H1 (cell line): ENCODE data around the gene POLG. TPM values are rescaled to one million over a fixed set of nuclear protein-coding genes. Genes with fewer than 3 reads are reported as not detected.

Experiments
- CTCF ChIA-PET: fragments of 300-600 bp; sonication (Branson Sonifier 250); formaldehyde crosslinking; loops from one replicate; lab custom pipeline; 2021; ENCODE audit not compliant: partially characterized antibody; lab: Charles Lee
- POLR2A ChIA-PET: fragments of 300-600 bp; sonication (Branson Sonifier 250); formaldehyde crosslinking; loops from one replicate; lab custom pipeline; 2021; ENCODE audit warnings: inconsistent platforms; ENCODE audit not compliant: partially characterized antibody; lab: Charles Lee
- DNase-seq, 2 experiments: peaks; one replicate each; pipeline versions ENCODE4 v3.0.0 to v3.0.0-alpha.2; 2010 to 2022; ENCODE audit warnings: low spot score in 2 of 2, low read depth in 1 of 2, mixed read lengths in 1 of 2
- FAIRE-seq: peaks from 2 replicates; lab custom pipeline; 2011; peaks lifted over from hg19 to GRCh38; lab: Jason Lieb, UNC
- H2AFZ ChIP-seq: 2 replicates; pipeline ENCODE4 v1.8.1; 2012; ENCODE audit warnings: low read length, inconsistent platforms
- H2AK5ac ChIP-seq: 2 replicates; pipeline ENCODE4 v1.6.1; 2013; ENCODE audit warnings: low read depth, low read length
- H2BK120ac ChIP-seq: replicated peaks from 2 replicates; pipeline ENCODE3; 2013; ENCODE audit warnings: low read depth, low read length, inconsistent platforms
- H2BK12ac ChIP-seq: 2 replicates; pipeline ENCODE4 v1.6.1; 2013; ENCODE audit warnings: low read depth, low read length
- H2BK15ac ChIP-seq: 2 replicates; pipeline ENCODE4 v1.6.1; 2013; ENCODE audit warnings: low read length
- H2BK20ac ChIP-seq: 2 replicates; pipeline ENCODE4 v1.6.1; 2013; ENCODE audit warnings: low read length
- H2BK5ac ChIP-seq: 2 replicates; pipeline ENCODE4 v1.6.1; 2013; ENCODE audit warnings: low read depth, low read length
- H3K14ac ChIP-seq: 2 replicates; pipeline ENCODE4 v1.6.1; 2013; ENCODE audit warnings: inconsistent platforms; ENCODE audit not compliant: insufficient read length
- H3K18ac ChIP-seq: 2 replicates; pipeline ENCODE4 v1.6.1; 2013; ENCODE audit warnings: low read length; ENCODE audit errors: extremely low read depth
- H3K23ac ChIP-seq: 2 replicates; pipeline ENCODE4 v1.6.1; 2013; ENCODE audit warnings: inconsistent platforms; ENCODE audit not compliant: insufficient read length
- H3K23me2 ChIP-seq: 2 replicates; pipeline ENCODE4 v1.6.1; 2013; ENCODE audit warnings: low read depth, low read length
- H3K27ac ChIP-seq: 2 replicates; pipeline ENCODE4 v1.6.1; 2011; ENCODE audit warnings: low read depth, low read length, inconsistent platforms
- H3K27me3 ChIP-seq, 4 experiments: replicated peaks in 1 of 4; 1 replicate in 1 of 4; 2 replicates in 3 of 4; pipeline versions ENCODE4 v1.6.1 to v1.8.1; 2011 to 2013; ENCODE audit warnings: low read length in 3 of 4, mild to moderate bottlenecking in 3 of 4, inconsistent platforms in 2 of 4, mixed read lengths in 2 of 4, moderate library complexity in 1 of 4; ENCODE audit not compliant: control insufficient read depth in 3 of 4, insufficient read depth in 3 of 4; ENCODE audit errors: extremely low read depth in 1 of 4
- H3K36me3 ChIP-seq, 4 experiments: 2 replicates each; pipeline versions ENCODE4 v1.6.1 to v1.8.1; 2011 to 2013; ENCODE audit warnings: mild to moderate bottlenecking in 4 of 4, low read length in 3 of 4, moderate library complexity in 2 of 4, control low read depth in 1 of 4, inconsistent platforms in 1 of 4; ENCODE audit not compliant: insufficient read depth in 4 of 4, control insufficient read depth in 2 of 4
- H3K4ac ChIP-seq: replicated peaks from 2 replicates; pipeline ENCODE3; 2013; ENCODE audit warnings: low read length, low read depth, mixed read lengths, inconsistent platforms; ENCODE audit not compliant: insufficient read length
- H3K4me1 ChIP-seq, 4 experiments: replicated peaks in 1 of 4; 1 replicate in 1 of 4; 2 replicates in 3 of 4; pipeline versions ENCODE4 v1.6.1 to v1.8.1; 2011 to 2013; ENCODE audit warnings: low read length in 3 of 4, inconsistent platforms in 2 of 4, mixed read lengths in 1 of 4; ENCODE audit not compliant: insufficient read depth in 4 of 4, control insufficient read depth in 3 of 4
- H3K4me2 ChIP-seq, 2 experiments: 2 replicates each; pipeline versions ENCODE4 v1.6.1 to v1.8.1; 2011 to 2013; ENCODE audit warnings: low read depth in 2 of 2, low read length in 2 of 2, control low read depth in 1 of 2, inconsistent platforms in 1 of 2, mild to moderate bottlenecking in 1 of 2; ENCODE audit not compliant: insufficient read depth in 1 of 2
- H3K4me3 ChIP-seq, 4 experiments: fragments of 200-600, 300-600 bp in 1 of 4; sonication (generic), shearing (Covaris generic), sonication (Bioruptor Twin) in 1 of 4; 2 replicates each; pipeline versions ENCODE4 v1.5.1 to v1.8.1; 2011 to 2016; ENCODE audit warnings: low read length in 4 of 4, low read depth in 3 of 4, control low read depth in 2 of 4, inconsistent platforms in 2 of 4, mild to moderate bottlenecking in 2 of 4, mixed read lengths in 1 of 4, moderate library complexity in 1 of 4; ENCODE audit not compliant: insufficient read depth in 2 of 4; ENCODE audit errors: extremely low read depth in 1 of 4
- H3K56ac ChIP-seq: replicated peaks from 2 replicates; pipeline ENCODE3; 2013; ENCODE audit warnings: low read depth, mild to moderate bottlenecking, mixed read lengths, low read length, inconsistent platforms; ENCODE audit not compliant: insufficient read length
- H3K79me1 ChIP-seq: 2 replicates; pipeline ENCODE4 v1.6.1; 2013; ENCODE audit warnings: low read depth, low read length, control low read depth
- H3K79me2 ChIP-seq, 2 experiments: 2 replicates each; pipeline versions ENCODE4 v1.6.1 to v1.8.1; 2012 to 2013; ENCODE audit warnings: low read length in 2 of 2, mild to moderate bottlenecking in 2 of 2, inconsistent platforms in 1 of 2; ENCODE audit not compliant: insufficient read depth in 2 of 2, control insufficient read depth in 1 of 2
- H3K9ac ChIP-seq, 4 experiments: replicated peaks in 1 of 4; 1 replicate in 1 of 4; 2 replicates in 3 of 4; pipeline versions ENCODE4 v1.6.1 to v1.8.1; 2011 to 2013; ENCODE audit warnings: low read depth in 3 of 4, low read length in 3 of 4, control low read depth in 2 of 4, mild to moderate bottlenecking in 2 of 4, moderate library complexity in 2 of 4, inconsistent platforms in 1 of 4; ENCODE audit errors: extremely low read depth in 1 of 4
- H3K9me3 ChIP-seq, 2 experiments: 2 replicates each; pipeline versions ENCODE4 v1.6.1 to v1.8.1; 2012 to 2013; ENCODE audit warnings: mild to moderate bottlenecking in 2 of 2, moderate library complexity in 2 of 2, control low read depth in 1 of 2, inconsistent platforms in 1 of 2, low read depth in 1 of 2, low read length in 1 of 2, mixed read lengths in 1 of 2; ENCODE audit not compliant: insufficient read depth in 2 of 2
- H4K20me1 ChIP-seq, 2 experiments: replicated peaks in 1 of 2; 2 replicates each; pipeline versions ENCODE3 to v1.8.1; 2011 to 2013; ENCODE audit warnings: inconsistent platforms in 2 of 2, low read length in 2 of 2, mild to moderate bottlenecking in 1 of 2; ENCODE audit not compliant: insufficient read depth in 2 of 2, control insufficient read depth in 1 of 2
- H4K5ac ChIP-seq: 2 replicates; pipeline ENCODE4 v1.6.1; 2013; ENCODE audit warnings: low read length, low read depth, mixed read lengths, inconsistent platforms; ENCODE audit not compliant: insufficient read length
- H4K8ac ChIP-seq: 2 replicates; pipeline ENCODE4 v1.8.0; 2013; ENCODE audit warnings: mild to moderate bottlenecking, moderate library complexity, low read length, inconsistent platforms; ENCODE audit not compliant: insufficient read depth; ENCODE audit errors: extremely low read depth
- H4K91ac ChIP-seq: replicated peaks from 2 replicates; pipeline ENCODE3; 2013; ENCODE audit warnings: low read length, mixed read lengths, inconsistent platforms; ENCODE audit not compliant: insufficient read length
- BCL11A ChIP-seq, 2 experiments: IDR thresholded peaks; one replicate each; pipeline ENCODE4 v1.6.1; 2011; ENCODE audit warnings: low read depth in 2 of 2, low read length in 2 of 2, mild to moderate bottlenecking in 2 of 2
- EGR1 ChIP-seq: IDR thresholded peaks from 2 replicates; pipeline ENCODE4 v1.6.1; 2011; ENCODE audit warnings: low read depth, low read length, borderline replicate concordance
- HDAC2 ChIP-seq, 2 experiments: fragments of 300-600 bp in 1 of 2; sonication (generic) in 1 of 2; IDR thresholded peaks; 2 replicates each; pipeline ENCODE4 v1.6.1; 2011 to 2012; ENCODE audit warnings: low read depth in 2 of 2, low read length in 2 of 2, mild to moderate bottlenecking in 2 of 2, moderate library complexity in 2 of 2, borderline replicate concordance in 1 of 2, inconsistent platforms in 1 of 2
- SAP30 ChIP-seq: fragments of 300-600 bp; sonication (generic); IDR thresholded peaks from 2 replicates; pipeline ENCODE4 v1.7.1; 2012; ENCODE audit warnings: low read length, moderate library complexity, mild to moderate bottlenecking, inconsistent platforms; ENCODE audit not compliant: insufficient read depth, insufficient replicate concordance
- SIN3A ChIP-seq, 2 experiments: IDR thresholded peaks in 1 of 2; conservative IDR thresholded peaks in 1 of 2; 2 replicates each; pipeline ENCODE4 v1.6.1; 2011 to 2012; ENCODE audit warnings: low read length in 2 of 2, improper control_type of control experiment in 1 of 2, low read depth in 1 of 2, mild to moderate bottlenecking in 1 of 2
- TCF12 ChIP-seq: IDR thresholded peaks from 2 replicates; pipeline ENCODE4 v1.6.1; 2011; ENCODE audit warnings: low read depth, mild to moderate bottlenecking, low read length
- WGBS, 2 experiments: shearing (Covaris generic) in 1 of 2; methylation state at CpG; one replicate each; pipeline versions ENCODE4 v1.1.6 to v1.1.7; 2013 to 2015; ENCODE audit warnings: low lambda C conversion rate in 2 of 2, mixed read lengths in 2 of 2, inconsistent platforms in 1 of 2, low coverage in 1 of 2, missing lambda C conversion rate in 1 of 2; ENCODE audit not compliant: insufficient replicate concordance in 2 of 2, insufficient coverage in 1 of 2, insufficient read length in 1 of 2; ENCODE audit errors: extremely low coverage in 1 of 2, missing lambda C conversion rate in 1 of 2; 5-methylcytosine and 5-hydroxymethylcytosine counted together
- polyA plus RNA-seq, 7 experiments: library from polyadenylated mRNA; depleted of rRNA in 3 of 7; stranded (reverse) in 5 of 7; unstranded in 2 of 7; fragments of >200 nt in 5 of 7; fragments of 200-250 nt in 2 of 7; gene quantifications; 1 replicate in 5 of 7; 2 replicates in 1 of 7; 4 replicates in 1 of 7; pipeline versions ENCODE4 v1.2.1 to v1.2.3, GENCODE V29; 2011 to 2013; ENCODE audit warnings: missing spikeins in 2 of 7, mixed read lengths in 2 of 7
- total RNA-seq: library from RNA; stranded (reverse); fragmentation: NEBNext Ultra II Directional; extraction: Animal tissue kit (Norgen Biotek cat#: 25700); gene quantifications from 2 replicates; pipeline ENCODE4 v1.2.1, GENCODE V29; 2021

The POLG gene
- total and polyA plus RNA-seq, 2 of the 8 experiments (the other 6 are each of a cell fraction or from before 2014, with no cell fraction given): 14.8 to 52.3 TPM

GRCh38 chr15:89349206-89349558 lies 14.6 kb upstream of the POLG start:
- Histone ChIP-seq H3K79me2 (no peaks in the 10 kb centered on the region), H3K27me3 (peaks cover 0 to 8% (median 4%) of the 10 kb centered on the region in 4 experiments; a peak in 3 of 7 replicates), H3K4me3 (no peak overlapping the region), H3K36me3 (no peaks in the 10 kb centered on the region), H4K5ac (no peak overlapping the region), H3K14ac (no peak overlapping the region), H3K23me2 (0 out of 2 replicates have a peak, but pooled peaks cover 2% of the 10 kb centered on the region), H3K23ac (no peak overlapping the region), H2BK12ac (no peak overlapping the region), H2AK5ac (no peak overlapping the region), H4K91ac (no peak overlapping the region), H3K9me3 (no peaks in the 10 kb centered on the region), H3K9ac (no peak overlapping the region), H2BK15ac (no peak overlapping the region), H2BK20ac (no peak overlapping the region), H3K4ac (no peak overlapping the region), H3K18ac (no peak overlapping the region), H4K20me1 (no peaks in the 10 kb centered on the region), H3K79me1 (no peaks in the 10 kb centered on the region), H2BK120ac (no peak overlapping the region), H3K56ac (no peak overlapping the region), H3K27ac (no peak overlapping the region), H3K4me1 (peaks cover 0 to 10% (median 6%) of the 10 kb centered on the region in 4 experiments; a peak in 5 of 7 replicates), H2BK5ac (no peak overlapping the region), H2AFZ (no peak overlapping the region), H4K8ac (no peak overlapping the region), H3K4me2 (no peak overlapping the region)
- POLR2A ChIA-PET: interaction anchor here (1.2 kb wide), 1 partner anchor 14 kb away, joined by 3 read pairs; the partner anchor contains the start of gene POLG
- WGBS, 2 experiments: 89% methylated on average over 5 of the region's 5 CpGs; no CpG with 5 or more reads in 1 of the 2 experiments
- TF ChIP-seq HDAC2 (IDR thresholded peaks at IDR 0.05; ENCODE audit: borderline replicate concordance in 1 of 2, low read depth in 2 of 2, low read length in 2 of 2) (no peak), TCF12 (no peak), EGR1 (no peak), SAP30 (no peak), SIN3A (conservative IDR thresholded peaks at IDR 0.05 in 1 of 2, IDR thresholded peaks at IDR 0.05 in 1 of 2; ENCODE audit: low read depth in 1 of 2, low read length in 2 of 2) (no peak), BCL11A (IDR thresholded peaks at IDR 0.05; ENCODE audit: low read depth in 2 of 2, low read length in 2 of 2) (no peak)
- DNase-seq: no peak
- CTCF ChIA-PET: interaction anchor here (1.0 to 18.6 kb wide), 4 partner anchors 9 to 93 kb away, joined by 3 to 412 read pairs (median 66); no protein-coding TSS in a partner anchor
- no peak for FAIRE-seq
